ENCODE measurements around the gene CCDC50. TPM values are rescaled to one million over a fixed set of nuclear protein-coding genes. Genes with fewer than 3 reads are reported as not detected.

Gene CCDC50
- total and polyA plus RNA-seq, 10 of the 15 experiments (the other 5 are each of a cell fraction or from before 2014, with no cell fraction given), result 46.7 to 150 (median 125) TPM

GRCh38 chr3:191301782-191302411, 27.3 kb upstream of the CCDC50 start:
- Histone ChIP-seq H3K36me3 (ENCODE audit: control insufficient read depth in 2 of 2, insufficient read depth in 2 of 2, low read length in 1 of 2) (no peaks in the 10 kb centered on the region), H3K27ac (ENCODE audit: control insufficient read depth, insufficient read depth) (no peak overlapping the region), H3K9me3 (replicated peaks; ENCODE audit: control insufficient read depth, insufficient read depth, low read length) (no peaks in the 10 kb centered on the region), H3K4me3 (no peak overlapping the region), H3K79me2 (ENCODE audit: control insufficient read depth, insufficient read depth, low read length) (no peaks in the 10 kb centered on the region), H2AFZ (ENCODE audit: control insufficient read depth, low read depth, low read length) (no peak overlapping the region), H3K9ac (ENCODE audit: control insufficient read depth, insufficient read depth, low read length) (no peak overlapping the region), H3K27me3 (replicated peaks in 1 of 2; ENCODE audit: control insufficient read depth in 2 of 2, insufficient read depth in 2 of 2, low read length in 1 of 2) (no peaks in the 10 kb centered on the region), H3K4me2 (ENCODE audit: control insufficient read depth, insufficient read depth) (no peak overlapping the region), H4K20me1 (ENCODE audit: control insufficient read depth, insufficient read depth) (no peaks in the 10 kb centered on the region), H3K4me1 (ENCODE audit: control insufficient read depth, insufficient read depth, low read length) (peaks cover 34% of the 10 kb centered on the region)
- ChIA-PET POLR2A (interaction anchor here (0.7 to 1.4 kb wide), 2 partner anchors 8 to 32 kb away, joined by 4 to 7 read pairs; no protein-coding TSS in a partner anchor), SMC1A (ENCODE audit: uncharacterized antibody, unreplicated experiment) (interaction anchor here (1.5 to 5.0 kb wide), 3 partner anchors 30 to 58 kb away, joined by 3 to 32 read pairs (median 30); partner anchors contain the start of gene UTS2B), RAD21 (ENCODE audit: unreplicated experiment) (interaction anchor here (2.3 kb wide), 1 partner anchor 58 kb away, joined by 8 read pairs; no protein-coding TSS in a partner anchor), CTCF (interaction anchor here (0.7 kb wide), 3 partner anchors 10 to 39 kb away, joined by 3 read pairs; no protein-coding TSS in a partner anchor)
- TF ChIP-seq, protein P1, sequence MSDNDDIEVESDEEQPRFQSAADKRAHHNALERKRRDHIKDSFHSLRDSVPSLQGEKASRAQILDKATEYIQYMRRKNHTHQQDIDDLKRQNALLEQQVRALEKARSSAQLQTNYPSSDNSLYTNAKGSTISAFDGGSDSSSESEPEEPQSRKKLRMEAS (IDR thresholded peaks at IDR 0.05; ENCODE audit: low read depth, low read length), result no peak
- no peak for TF ChIP-seq EED (IDR thresholded peaks at IDR 0.05; ENCODE audit: low read depth)
- no peak for TF ChIP-seq PBX3 (IDR thresholded peaks at IDR 0.05; ENCODE audit: insufficient replicate concordance, low read depth, low read length)
- no peak for TF ChIP-seq CEBPZ (IDR thresholded peaks at IDR 0.05; ENCODE audit: low read depth, low read length)
- TF ChIP-seq SPI1 (IDR thresholded peaks at IDR 0.05; ENCODE audit: borderline replicate concordance, insufficient read depth, low read depth, low read length), result no peak
- TF ChIP-seq MEF2A (IDR thresholded peaks at IDR 0.05; ENCODE audit: insufficient read depth, low read depth, low read length), result no peak
- no peak for TF ChIP-seq SMARCA5 (IDR thresholded peaks at IDR 0.05)
- TF ChIP-seq EGR1 (IDR thresholded peaks at IDR 0.05; ENCODE audit: borderline replicate concordance in 1 of 2, low read depth in 2 of 2, low read length in 2 of 2), result no peak
- no peak for TF ChIP-seq NR2C1 (IDR thresholded peaks at IDR 0.05)
- TF ChIP-seq ESRRA (IDR thresholded peaks at IDR 0.05; ENCODE audit: low read length), result no peak
- TF ChIP-seq NFYB (IDR thresholded peaks at IDR 0.05; ENCODE audit: insufficient read depth, low read depth, low read length), result no peak
- no peak for TF ChIP-seq KDM1A (IDR thresholded peaks at IDR 0.05; ENCODE audit: borderline replicate concordance)
- TF ChIP-seq YBX1 (IDR thresholded peaks at IDR 0.05), result no peak
- TF ChIP-seq ZNF384 (IDR thresholded peaks at IDR 0.05; ENCODE audit: borderline replicate concordance, low read depth, low read length), result no peak
- TF ChIP-seq ATF7 (IDR thresholded peaks at IDR 0.05; ENCODE audit: low read depth), result no peak
- no peak for TF ChIP-seq SREBF1 (IDR thresholded peaks at IDR 0.05; ENCODE audit: low read length)
- TF ChIP-seq SMC3 (IDR thresholded peaks at IDR 0.05; ENCODE audit: borderline replicate concordance, low read length), result no peak
- TF ChIP-seq RB1 (IDR thresholded peaks at IDR 0.05; ENCODE audit: borderline replicate concordance), result no peak
- no peak for TF ChIP-seq RAD21 (IDR thresholded peaks at IDR 0.05; ENCODE audit: insufficient read depth, low read depth, low read length)
- TF ChIP-seq CHD1 (IDR thresholded peaks at IDR 0.05; ENCODE audit: low read depth, low read length), result no peak
- no TSS peak for BruUV-seq (replicated peaks)
- intact Hi-C loops (cut with micrococcal nuclease; ENCODE audit: unreplicated experiment), result no loop called here
- WGBS (ENCODE audit: insufficient coverage, insufficient replicate concordance, low lambda C conversion rate, missing lambda C conversion rate), result 94% methylated on average over 5 of the region's 5 CpGs
- FAIRE-seq, result no peak
- no peak for ATAC-seq
- DNase-seq (ENCODE audit: low read depth, low spot score), result no peak
- in situ Hi-C loops (cut with MboI), result no loop called here

Measured in GM12878 (cell line).